Endothelial cell (in vitro differentiated cells): ENCODE measurements around the gene TPO. TPM values are rescaled to one million over a fixed set of nuclear protein-coding genes. Genes with fewer than 3 reads are reported as not detected.

Experiments
- DNase-seq: peaks from one replicate; pipeline ENCODE4 v3.0.0; 2021; ENCODE audit warnings: low spot score
- H3K27ac Mint-ChIP-seq: one replicate; pipeline ENCODE4 v1.8.0; 2021; ENCODE audit warnings: mixed read lengths, inconsistent platforms; ENCODE audit not compliant: unreplicated experiment
- H3K27me3 Mint-ChIP-seq: one replicate; pipeline ENCODE4 v1.8.0; 2021; ENCODE audit warnings: mild to moderate bottlenecking, moderate library complexity, mixed read lengths, inconsistent platforms; ENCODE audit not compliant: unreplicated experiment
- H3K36me3 Mint-ChIP-seq: one replicate; pipeline ENCODE4 v1.8.0; 2021; ENCODE audit warnings: mild to moderate bottlenecking, low read depth, mixed read lengths, inconsistent platforms; ENCODE audit not compliant: unreplicated experiment
- H3K4me1 Mint-ChIP-seq: one replicate; pipeline ENCODE4 v1.8.0; 2021; ENCODE audit warnings: mild to moderate bottlenecking, mixed read lengths, inconsistent platforms; ENCODE audit not compliant: unreplicated experiment
- H3K4me3 Mint-ChIP-seq: one replicate; pipeline ENCODE4 v1.8.0; 2021; ENCODE audit warnings: mild to moderate bottlenecking, mixed read lengths, inconsistent platforms; ENCODE audit not compliant: unreplicated experiment
- H3K9me3 Mint-ChIP-seq: one replicate; pipeline ENCODE4 v1.8.0; 2021; ENCODE audit warnings: mixed read lengths, inconsistent platforms; ENCODE audit not compliant: unreplicated experiment
- total RNA-seq: library from RNA; stranded (reverse); fragmentation: NEBNext Ultra II Directional; extraction: Animal tissue kit (Norgen Biotek cat#: 25700); gene quantifications from one replicate; pipeline ENCODE4 v1.2.1, GENCODE V29; 2021; ENCODE audit not compliant: unreplicated experiment
- TF ChIP-seq, protein P1 (sequence below): fragments of 200-600 bp; sonication (generic); IDR thresholded peaks from one replicate; pipeline ENCODE4 v1.5.0; 2021; ENCODE audit warnings: antibody characterized with exemption; ENCODE audit not compliant: unreplicated experiment

Gene TPO
- total RNA-seq, 1 donor from 2014 or later = 0.41 TPM

DNA sequence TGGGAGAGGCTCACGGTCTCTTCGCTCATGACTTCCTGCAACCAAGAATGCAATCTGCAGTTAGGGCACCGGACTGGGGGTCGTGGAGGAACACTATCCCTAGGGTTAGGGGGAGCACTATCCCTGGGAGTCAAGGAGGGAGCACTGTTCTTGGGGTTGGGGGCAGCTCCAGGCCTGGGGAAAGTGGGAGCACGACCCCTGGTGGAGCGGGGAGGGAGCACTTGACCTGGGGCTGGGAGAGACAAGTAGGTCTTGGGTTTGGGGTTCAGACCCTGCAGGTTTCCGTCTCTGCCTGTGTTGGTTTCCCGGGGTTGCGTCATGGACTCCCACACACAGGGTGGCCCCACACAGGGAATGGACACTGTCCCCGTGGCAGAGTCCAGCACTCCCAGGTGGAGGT lies 133.6 kb downstream of the TPO start:
- H3K4me1 Mint-ChIP-seq = no peaks in the 10 kb centered on the region
- H3K27me3 Mint-ChIP-seq = peaks cover 2% of the 10 kb centered on the region
- no peaks in the 10 kb centered on the region for H3K9me3 Mint-ChIP-seq
- no peak overlapping the region for H3K27ac Mint-ChIP-seq
- H3K36me3 Mint-ChIP-seq = no peaks in the 10 kb centered on the region
- DNase-seq = no peak
- TF ChIP-seq, protein P1, sequence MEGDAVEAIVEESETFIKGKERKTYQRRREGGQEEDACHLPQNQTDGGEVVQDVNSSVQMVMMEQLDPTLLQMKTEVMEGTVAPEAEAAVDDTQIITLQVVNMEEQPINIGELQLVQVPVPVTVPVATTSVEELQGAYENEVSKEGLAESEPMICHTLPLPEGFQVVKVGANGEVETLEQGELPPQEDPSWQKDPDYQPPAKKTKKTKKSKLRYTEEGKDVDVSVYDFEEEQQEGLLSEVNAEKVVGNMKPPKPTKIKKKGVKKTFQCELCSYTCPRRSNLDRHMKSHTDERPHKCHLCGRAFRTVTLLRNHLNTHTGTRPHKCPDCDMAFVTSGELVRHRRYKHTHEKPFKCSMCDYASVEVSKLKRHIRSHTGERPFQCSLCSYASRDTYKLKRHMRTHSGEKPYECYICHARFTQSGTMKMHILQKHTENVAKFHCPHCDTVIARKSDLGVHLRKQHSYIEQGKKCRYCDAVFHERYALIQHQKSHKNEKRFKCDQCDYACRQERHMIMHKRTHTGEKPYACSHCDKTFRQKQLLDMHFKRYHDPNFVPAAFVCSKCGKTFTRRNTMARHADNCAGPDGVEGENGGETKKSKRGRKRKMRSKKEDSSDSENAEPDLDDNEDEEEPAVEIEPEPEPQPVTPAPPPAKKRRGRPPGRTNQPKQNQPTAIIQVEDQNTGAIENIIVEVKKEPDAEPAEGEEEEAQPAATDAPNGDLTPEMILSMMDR = no peak
- no peak overlapping the region for H3K4me3 Mint-ChIP-seq

DNA sequence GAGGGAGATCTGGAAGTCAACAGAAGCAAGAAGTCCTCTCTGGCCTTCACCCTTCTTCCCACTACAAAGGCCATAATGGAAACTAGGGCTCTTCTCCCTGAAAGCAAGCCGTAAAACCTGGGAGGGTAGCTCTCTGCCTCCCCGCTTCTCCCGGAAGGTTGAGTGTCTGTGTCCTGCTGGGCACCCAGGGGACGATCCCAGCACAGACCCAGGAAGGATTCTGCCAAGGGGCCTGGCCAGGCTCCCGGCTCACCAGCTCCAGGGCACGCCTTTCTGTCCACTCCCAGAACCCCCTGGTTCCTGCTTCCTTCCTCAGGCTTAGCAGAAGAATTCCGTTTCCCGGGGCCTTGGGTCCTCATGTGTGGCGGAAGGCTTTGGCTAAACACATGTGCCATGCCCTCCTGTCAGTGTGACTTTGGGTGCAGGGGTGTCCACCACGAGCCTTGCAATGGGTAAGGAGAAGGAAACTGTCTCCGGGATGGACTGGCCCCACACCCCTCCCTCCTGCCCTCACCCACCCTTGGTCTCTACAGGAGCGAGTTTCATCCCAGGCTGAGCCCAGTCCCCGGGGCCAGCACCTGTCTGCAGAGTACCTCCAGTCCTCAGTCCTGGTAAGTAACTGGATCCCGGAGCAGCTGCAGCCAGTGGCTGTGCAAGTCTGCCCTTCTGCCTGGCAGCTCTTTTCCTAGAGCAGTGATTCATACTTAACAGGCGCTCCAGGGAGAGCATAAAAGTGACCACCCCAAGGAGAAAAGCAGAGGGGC lies 135.8 kb downstream of the TPO start:
- H3K9me3 Mint-ChIP-seq = no peaks in the 10 kb centered on the region
- H3K27me3 Mint-ChIP-seq = peaks cover 2% of the 10 kb centered on the region
- H3K36me3 Mint-ChIP-seq = no peaks in the 10 kb centered on the region
- H3K27ac Mint-ChIP-seq = no peak overlapping the region
- H3K4me1 Mint-ChIP-seq = no peaks in the 10 kb centered on the region
- TF ChIP-seq, protein P1 = no peak
- no peak overlapping the region for H3K4me3 Mint-ChIP-seq
- no peak for DNase-seq

DNA sequence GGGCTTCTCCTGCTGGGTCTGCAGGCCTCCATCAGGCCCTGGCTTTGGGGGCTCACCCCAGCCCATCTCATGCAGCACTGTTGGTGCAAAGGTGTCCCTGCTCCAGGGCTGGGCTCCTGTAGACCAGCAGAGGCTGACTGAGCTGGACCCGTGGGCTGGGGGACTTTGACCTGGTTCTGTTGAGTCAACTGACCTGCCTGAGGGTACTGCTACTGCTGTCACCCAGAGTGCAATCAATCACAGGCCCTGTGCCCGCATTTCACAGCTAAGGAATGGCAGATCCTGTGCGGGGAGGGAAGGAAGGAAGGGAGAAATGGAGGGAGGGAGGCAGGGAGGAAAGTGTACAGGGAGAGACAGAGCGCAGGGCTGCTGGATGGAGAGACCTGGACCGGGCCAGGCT lies 136.8 kb downstream of the TPO start:
- Mint-ChIP-seq H3K9me3 (no peaks in the 10 kb centered on the region), H3K4me1 (no peaks in the 10 kb centered on the region), H3K27me3 (peaks cover 3% of the 10 kb centered on the region), H3K4me3 (no peak overlapping the region), H3K27ac (no peak overlapping the region), H3K36me3 (no peaks in the 10 kb centered on the region)
- DNase-seq = no peak
- TF ChIP-seq, protein P1 = no peak

DNA sequence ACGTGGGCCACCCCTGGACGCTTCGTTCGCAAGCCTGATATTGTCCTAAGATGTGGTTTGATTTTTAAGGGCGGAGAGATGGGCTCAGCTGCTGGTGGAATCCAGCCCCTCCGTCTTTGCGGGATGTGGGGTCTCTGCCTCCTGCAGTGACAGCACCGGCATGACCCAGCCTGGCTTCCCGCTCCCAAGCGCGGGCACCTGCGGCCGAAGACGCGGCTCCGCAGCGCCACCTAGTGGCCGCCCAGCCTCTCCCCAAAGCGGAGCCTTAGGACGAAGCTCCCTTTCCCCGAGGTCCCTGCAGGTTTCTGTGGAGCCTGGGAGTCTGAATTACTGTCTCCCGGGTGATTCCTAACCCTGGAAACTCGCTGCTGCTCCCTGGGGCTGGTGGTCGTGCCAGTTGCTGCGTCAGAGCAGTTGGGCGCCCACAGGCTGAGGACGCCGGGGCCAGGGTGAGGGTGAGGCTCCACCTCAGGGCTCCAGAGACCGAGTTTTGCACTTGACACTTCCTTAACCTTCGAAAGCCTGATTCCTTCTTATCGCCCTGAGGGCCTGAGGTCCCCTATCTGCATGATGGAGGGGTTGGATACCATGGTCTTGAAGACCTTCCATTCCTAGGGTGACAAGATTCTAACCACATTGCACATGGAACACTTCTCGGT lies 137.5 kb downstream of the TPO start:
- H3K4me3 Mint-ChIP-seq = no peak overlapping the region
- no peaks in the 10 kb centered on the region for H3K4me1 Mint-ChIP-seq
- TF ChIP-seq, protein P1 = peak; percentile 97

DNA sequence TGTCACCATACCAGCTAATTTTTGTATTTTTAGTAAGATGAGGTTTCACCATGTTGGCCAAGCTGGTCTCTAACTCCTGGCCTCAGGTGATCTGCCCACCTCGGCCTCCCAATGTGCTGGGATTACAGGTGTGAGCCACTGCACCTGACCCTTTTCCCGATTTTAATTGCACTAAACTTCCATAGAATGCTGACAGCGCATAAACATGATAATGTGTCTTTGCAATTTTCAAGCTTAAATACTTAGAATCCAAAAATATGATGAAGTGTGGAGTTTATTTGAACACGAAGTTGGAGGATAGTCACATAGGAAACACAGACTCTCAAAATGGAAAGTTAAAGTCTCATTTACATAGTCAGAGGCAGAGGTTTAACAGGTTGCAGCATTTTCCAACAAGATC lies 138.6 kb downstream of the TPO start:
- H3K4me1 Mint-ChIP-seq = no peaks in the 10 kb centered on the region
- peaks cover 3% of the 10 kb centered on the region for H3K27me3 Mint-ChIP-seq
- TF ChIP-seq, protein P1 = no peak
- no peak overlapping the region for H3K27ac Mint-ChIP-seq
- no peaks in the 10 kb centered on the region for H3K9me3 Mint-ChIP-seq
- no peak for DNase-seq
- H3K4me3 Mint-ChIP-seq = no peak overlapping the region
- no peaks in the 10 kb centered on the region for H3K36me3 Mint-ChIP-seq

More for the DNA sequence above, 137.5 kb downstream of the TPO start:
- H3K27me3 Mint-ChIP-seq = peaks cover 3% of the 10 kb centered on the region
- H3K27ac Mint-ChIP-seq = no peak overlapping the region
- peak; percentile 82 for DNase-seq
- no peaks in the 10 kb centered on the region for H3K9me3 Mint-ChIP-seq
- no peaks in the 10 kb centered on the region for H3K36me3 Mint-ChIP-seq
